Thyroid gland (tissue), 4 donors: ENCODE data around the gene GPR158. TPM values are rescaled to one million over a fixed set of nuclear protein-coding genes. Genes with fewer than 3 reads are reported as not detected.

ENCODE experiments used
- DNase-seq, 2 donors: peaks; one replicate each; pipeline ENCODE4 v3.0.0-alpha.2; 2019
- H3K27ac ChIP-seq, 3 donors: fragments of 200-600 bp; sonication (generic); 1 replicate in 2 of 3; 2 replicates in 1 of 3; pipeline ENCODE4 v1.5.1; 2016 to 2019; ENCODE audit warnings: mild to moderate bottlenecking in 1 of 3, moderate library complexity in 1 of 3
- H3K27me3 ChIP-seq: fragments of 200-600 bp; sonication (generic); one replicate; pipeline ENCODE4 v1.5.1; 2019
- H3K36me3 ChIP-seq, 2 donors: fragments of 200-600 bp; sonication (generic); one replicate each; pipeline ENCODE4 v1.5.1; 2016 to 2019
- H3K4me1 ChIP-seq, 2 donors: fragments of 200-600 bp; sonication (generic); one replicate each; pipeline ENCODE4 v1.5.1; 2017 to 2019
- H3K4me3 ChIP-seq, 3 donors: fragments of 200-600 bp; sonication (generic); replicated peaks in 1 of 3; 1 replicate in 2 of 3; 2 replicates in 1 of 3; pipeline ENCODE4 v1.5.1; 2016; ENCODE audit warnings: mild to moderate bottlenecking in 1 of 3
- H3K9me3 ChIP-seq: fragments of 200-600 bp; sonication (generic); one replicate; pipeline ENCODE4 v1.5.1; 2017
- POLR2A ChIP-seq, 2 donors: fragments of 450-650 bp; IDR thresholded peaks; one replicate each; pipeline ENCODE4 v1.6.1; 2017; ENCODE audit warnings: antibody characterized with exemption in 2 of 2, mild to moderate bottlenecking in 2 of 2, moderate library complexity in 1 of 2
- WGBS, 2 donors: methylation state at CpG; one replicate each; pipeline ENCODE4 v1.1.5; 2017; 5-methylcytosine and 5-hydroxymethylcytosine counted together
- intact Hi-C: fragments of 100-400 bp; cut with DNase I; formaldehyde crosslinking; loops from one replicate; pipeline ENCODE4 v1.15.1; 2023
- total RNA-seq, 4 donors: library from RNA; depleted of rRNA; stranded (reverse); fragments of >200 nt; gene quantifications; one replicate each; pipeline ENCODE4 v1.2.3, GENCODE V29; 2016
- TF ChIP-seq, protein P1 (sequence below), 6 experiments: fragments of 200-600 bp in 3 of 6; fragments of 450-650 bp in 3 of 6; sonication (generic) in 3 of 6; IDR thresholded peaks; one replicate each; pipeline ENCODE4 v1.5.1; 2016 to 2019; ENCODE audit warnings: antibody characterized with exemption in 6 of 6, mild to moderate bottlenecking in 2 of 6, inconsistent platforms in 1 of 6, moderate library complexity in 1 of 6

GPR158 gene
- total RNA-seq, 4 donors from 2014 or later, result 0.13 to 1.9 (median 1.2) TPM

DNA sequence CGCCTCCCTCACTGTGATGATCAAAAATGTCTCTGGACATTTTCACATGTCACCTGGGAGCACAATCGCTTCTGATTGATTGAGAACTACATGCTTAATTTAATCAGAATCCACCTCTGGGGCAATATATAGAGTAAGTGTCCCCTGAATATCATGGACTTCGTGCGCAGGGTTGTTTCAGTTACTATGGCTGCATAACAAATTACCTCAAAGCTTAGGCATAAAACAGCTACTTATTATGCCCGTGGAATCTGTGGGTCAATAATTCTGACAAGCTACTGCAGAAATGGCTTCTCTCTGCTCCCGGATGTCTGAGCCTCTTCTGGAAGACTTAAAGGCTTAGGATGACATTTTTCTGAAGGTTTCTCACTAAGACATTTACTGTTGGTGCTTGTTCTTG, 334.4 kb downstream of the GPR158 start:
- H3K4me1 ChIP-seq, result no peaks in the 10 kb centered on the region
- no peaks in the 10 kb centered on the region for H3K9me3 ChIP-seq
- H3K27ac ChIP-seq, result no peak overlapping the region
- TF ChIP-seq POLR2A (IDR thresholded peaks at IDR 0.05), result no peak
- TF ChIP-seq, protein P1, sequence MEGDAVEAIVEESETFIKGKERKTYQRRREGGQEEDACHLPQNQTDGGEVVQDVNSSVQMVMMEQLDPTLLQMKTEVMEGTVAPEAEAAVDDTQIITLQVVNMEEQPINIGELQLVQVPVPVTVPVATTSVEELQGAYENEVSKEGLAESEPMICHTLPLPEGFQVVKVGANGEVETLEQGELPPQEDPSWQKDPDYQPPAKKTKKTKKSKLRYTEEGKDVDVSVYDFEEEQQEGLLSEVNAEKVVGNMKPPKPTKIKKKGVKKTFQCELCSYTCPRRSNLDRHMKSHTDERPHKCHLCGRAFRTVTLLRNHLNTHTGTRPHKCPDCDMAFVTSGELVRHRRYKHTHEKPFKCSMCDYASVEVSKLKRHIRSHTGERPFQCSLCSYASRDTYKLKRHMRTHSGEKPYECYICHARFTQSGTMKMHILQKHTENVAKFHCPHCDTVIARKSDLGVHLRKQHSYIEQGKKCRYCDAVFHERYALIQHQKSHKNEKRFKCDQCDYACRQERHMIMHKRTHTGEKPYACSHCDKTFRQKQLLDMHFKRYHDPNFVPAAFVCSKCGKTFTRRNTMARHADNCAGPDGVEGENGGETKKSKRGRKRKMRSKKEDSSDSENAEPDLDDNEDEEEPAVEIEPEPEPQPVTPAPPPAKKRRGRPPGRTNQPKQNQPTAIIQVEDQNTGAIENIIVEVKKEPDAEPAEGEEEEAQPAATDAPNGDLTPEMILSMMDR (IDR thresholded peaks at IDR 0.05), result no peak
- no peaks in the 10 kb centered on the region for H3K36me3 ChIP-seq
- intact Hi-C loops, result no loop called here
- WGBS, 2 donors, result 88% methylated on average over 6 of the region's 6 CpGs
- no peaks in the 10 kb centered on the region for H3K27me3 ChIP-seq
- no peak for DNase-seq
- H3K4me3 ChIP-seq, result no peak overlapping the region

DNA sequence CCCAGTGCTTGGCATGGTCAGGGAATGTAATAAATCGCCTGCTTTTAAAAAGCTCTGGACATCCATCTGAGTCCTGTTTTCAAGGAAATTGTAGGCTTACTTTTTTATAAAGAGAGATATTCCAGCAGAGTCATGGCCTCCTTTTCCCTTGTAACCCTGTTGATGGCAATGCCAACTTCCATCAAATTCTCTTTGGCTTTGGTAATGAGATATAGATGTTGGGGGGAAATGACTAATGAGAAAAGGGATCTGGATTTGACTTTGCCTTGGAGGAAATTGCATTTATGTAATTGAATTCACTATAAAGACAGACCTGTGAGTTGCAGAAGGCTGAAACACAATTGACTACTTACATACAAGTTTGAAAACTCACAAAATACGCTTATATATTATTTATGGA, 347.5 kb downstream of the GPR158 start:
- WGBS, 2 donors, result 87 to 93% methylated on average over 2 of the region's 2 CpGs
- intact Hi-C loops, result no loop called here
- no peaks in the 10 kb centered on the region for H3K9me3 ChIP-seq
- no peak overlapping the region for H3K27ac ChIP-seq
- H3K4me1 ChIP-seq, result no peaks in the 10 kb centered on the region
- no peak overlapping the region for H3K4me3 ChIP-seq
- TF ChIP-seq POLR2A (IDR thresholded peaks at IDR 0.05), result no peak
- TF ChIP-seq, protein P1 (IDR thresholded peaks at IDR 0.05), result no peak
- no peaks in the 10 kb centered on the region for H3K36me3 ChIP-seq
- H3K27me3 ChIP-seq, result no peaks in the 10 kb centered on the region
- DNase-seq, result no peak

DNA sequence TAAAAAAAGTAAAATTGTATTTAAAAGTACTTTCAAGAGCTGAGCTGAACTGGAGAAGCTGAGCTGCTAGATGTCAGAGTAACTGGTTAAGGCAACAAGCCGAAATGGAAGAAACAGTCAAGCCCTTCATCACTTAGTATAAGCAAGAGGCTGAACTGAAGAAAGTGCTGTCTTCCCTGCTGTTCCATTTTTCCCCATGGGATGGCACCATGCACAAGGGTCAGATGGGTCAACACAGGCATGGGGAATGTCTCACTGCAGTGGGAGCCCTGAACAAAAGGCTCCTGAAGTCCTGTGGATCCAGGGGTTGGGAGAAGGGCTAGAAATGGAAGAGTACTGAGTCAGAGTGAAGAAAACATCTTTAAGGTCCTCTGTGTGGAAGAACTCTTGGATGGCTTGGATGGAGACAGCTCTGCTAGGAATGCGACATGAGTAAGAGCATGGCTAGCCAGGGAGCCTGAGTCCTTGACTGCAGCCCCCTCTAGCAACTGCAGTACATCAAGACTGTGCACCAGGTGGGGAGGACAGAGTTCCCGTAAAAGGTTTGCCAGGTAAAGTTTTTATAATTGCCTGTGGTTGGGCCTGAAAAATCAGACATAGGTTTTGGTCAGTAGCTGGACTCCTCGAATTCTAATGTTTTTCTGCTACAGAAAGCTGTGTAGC, 348.3 kb downstream of the GPR158 start:
- 79 to 83% methylated on average over 4 of the region's 4 CpGs for WGBS, 2 donors
- Histone ChIP-seq H3K9me3 (no peaks in the 10 kb centered on the region), H3K4me3 (no peak overlapping the region), H3K27me3 (no peaks in the 10 kb centered on the region), H3K4me1 (no peaks in the 10 kb centered on the region), H3K36me3 (no peaks in the 10 kb centered on the region), H3K27ac (no peak overlapping the region)
- intact Hi-C loops, result no loop called here
- TF ChIP-seq POLR2A (IDR thresholded peaks at IDR 0.05), result no peak
- TF ChIP-seq, protein P1 (IDR thresholded peaks at IDR 0.05), result peak in 2 of 6 experiments; percentile 37 to 38
- peak; percentile 28 to 31 for DNase-seq

DNA sequence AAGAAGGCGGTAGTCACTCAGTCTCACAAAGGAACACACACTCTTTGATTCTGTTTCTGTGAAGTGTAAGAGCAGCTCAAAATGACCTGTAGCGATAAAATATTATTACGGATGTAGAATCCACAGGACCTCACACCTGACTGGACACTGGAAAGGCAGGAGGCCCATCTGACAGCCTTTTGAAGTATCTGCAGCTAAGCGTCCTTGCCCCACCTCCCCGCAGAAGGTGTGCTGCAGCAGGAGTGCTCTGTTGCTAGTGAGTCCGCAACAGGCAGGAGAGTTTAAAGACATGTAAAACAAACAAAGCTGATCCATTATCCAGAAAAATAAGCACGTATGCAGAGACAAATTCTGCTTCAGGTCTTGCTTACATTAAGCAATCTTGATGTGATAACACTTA, 355.5 kb downstream of the GPR158 start:
- H3K9me3 ChIP-seq, result no peaks in the 10 kb centered on the region

DNA sequence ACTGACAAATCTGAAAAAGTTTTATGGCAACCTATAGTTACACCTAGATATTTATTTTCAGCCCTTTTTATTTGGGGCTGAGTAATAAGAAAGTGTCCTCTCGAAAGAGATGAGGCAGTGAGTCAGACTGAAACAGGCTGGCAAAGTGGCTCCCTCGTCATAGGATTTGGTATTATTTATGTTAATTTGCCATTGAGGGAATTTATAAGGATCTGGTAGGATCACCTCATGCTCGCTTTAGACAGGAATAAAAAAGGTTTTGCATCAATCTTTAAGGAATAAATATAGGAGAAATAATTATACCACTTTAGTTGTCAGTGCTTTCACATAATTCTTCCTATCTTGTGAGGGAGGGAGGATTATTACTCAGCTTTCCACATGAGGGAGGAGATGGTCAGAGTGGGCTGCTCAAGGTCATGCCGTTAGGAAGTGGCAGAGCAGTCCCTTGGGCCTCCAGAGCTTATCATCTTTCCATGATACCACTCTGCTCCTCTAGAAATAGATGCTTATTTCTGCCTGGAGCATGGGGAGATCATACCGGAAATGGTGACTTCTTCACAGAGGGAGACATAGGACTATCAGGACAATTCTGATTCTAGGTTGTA, 356.8 kb downstream of the GPR158 start:
- H3K36me3 ChIP-seq, result no peaks in the 10 kb centered on the region
- no peaks in the 10 kb centered on the region for H3K9me3 ChIP-seq
- no peaks in the 10 kb centered on the region for H3K4me1 ChIP-seq
- TF ChIP-seq, protein P1 (IDR thresholded peaks at IDR 0.05), result no peak
- TF ChIP-seq POLR2A (IDR thresholded peaks at IDR 0.05), result no peak
- no peak overlapping the region for H3K4me3 ChIP-seq
- H3K27ac ChIP-seq, result no peak overlapping the region
- 80 to 84% methylated on average over 5 of the region's 5 CpGs for WGBS, 2 donors
- no peaks in the 10 kb centered on the region for H3K27me3 ChIP-seq
- no peak for DNase-seq
- intact Hi-C loops, result no loop called here

More for the DNA sequence above, 355.5 kb downstream of the GPR158 start:
- intact Hi-C loops, result no loop called here
- TF ChIP-seq, protein P1 (IDR thresholded peaks at IDR 0.05), result no peak
- TF ChIP-seq POLR2A (IDR thresholded peaks at IDR 0.05), result no peak
- H3K27me3 ChIP-seq, result no peaks in the 10 kb centered on the region
- no peaks in the 10 kb centered on the region for H3K36me3 ChIP-seq
- no peaks in the 10 kb centered on the region for H3K4me1 ChIP-seq
- H3K27ac ChIP-seq, result no peak overlapping the region
- peak; percentile 56 to 59 for DNase-seq
- WGBS, 2 donors, result 32 to 36% methylated on average over 7 of the region's 7 CpGs
- H3K4me3 ChIP-seq, result no peak overlapping the region
